LHCN-M2 (cell line): Measurements from ENCODE around the gene PRKACA. TPM values are rescaled to one million over a fixed set of nuclear protein-coding genes. Genes with fewer than 3 reads are reported as not detected.
A peak's percentile ranks its signal among the peaks of the same experiment; 100 is the strongest.
"Not testable (repeated sequence)": the region's sequence is repeated elsewhere in the genome, so short reads cannot be mapped to it uniquely, and the experiment has no call there.

ENCODE experiments used
- DNase-seq: peaks from one replicate; pipeline ENCODE4 v3.0.0-alpha.2; 2012; ENCODE audit warnings: low read depth
- total RNA-seq: library from RNA; depleted of rRNA; stranded (reverse); fragments of >200 nt; gene quantifications from 2 replicates; pipeline ENCODE4 v1.2.3, GENCODE V29; 2014

PRKACA gene
- total RNA-seq, 1 experiment from 2014 or later: 76.2 TPM

DNA sequence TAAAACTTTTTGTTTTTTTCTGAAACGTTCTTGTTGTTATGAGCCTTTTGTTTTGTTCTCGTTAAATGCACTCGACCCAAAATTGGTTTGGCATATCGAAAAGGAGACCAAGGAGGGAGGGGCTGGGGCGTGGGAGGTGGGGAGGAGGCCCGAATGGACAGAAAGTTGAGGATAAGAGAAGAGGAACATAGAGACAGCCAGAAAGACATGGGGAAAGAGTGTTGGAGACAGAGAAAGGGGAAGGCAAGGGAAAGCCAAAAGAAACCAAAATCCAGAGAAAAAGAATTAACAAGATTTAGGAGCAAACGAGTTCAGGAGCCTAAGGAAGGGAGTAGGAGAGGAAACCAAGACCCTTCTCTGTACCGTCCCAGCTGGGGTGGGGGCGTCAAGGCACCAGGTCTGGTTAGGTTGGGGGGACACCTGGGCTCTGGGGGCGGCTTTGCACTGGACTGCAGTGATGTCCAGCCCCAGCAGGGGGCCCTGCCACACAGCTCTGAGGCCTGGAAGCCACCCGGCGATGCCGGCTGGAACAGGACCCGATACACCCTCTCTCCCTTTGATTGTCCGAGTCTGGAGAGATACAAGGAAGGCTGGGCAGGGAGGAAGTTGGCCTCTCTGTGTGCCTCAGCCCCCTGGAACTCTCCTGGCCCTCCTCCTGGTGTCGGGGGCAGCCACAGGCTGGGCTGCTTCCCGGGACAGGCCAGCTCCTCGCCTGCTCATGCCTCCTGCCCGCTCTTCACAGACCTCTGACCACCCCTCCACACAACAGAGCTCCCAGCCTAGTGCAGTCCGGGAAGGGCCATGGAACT is 30.4 kb upstream of the PRKACA start:
- DNase-seq: peak; percentile 25

- DNase-seq: peak; percentile 28
Measured at GRCh38 chr19:14146789-14147216, 29.2 kb upstream of the PRKACA start.

DNA sequence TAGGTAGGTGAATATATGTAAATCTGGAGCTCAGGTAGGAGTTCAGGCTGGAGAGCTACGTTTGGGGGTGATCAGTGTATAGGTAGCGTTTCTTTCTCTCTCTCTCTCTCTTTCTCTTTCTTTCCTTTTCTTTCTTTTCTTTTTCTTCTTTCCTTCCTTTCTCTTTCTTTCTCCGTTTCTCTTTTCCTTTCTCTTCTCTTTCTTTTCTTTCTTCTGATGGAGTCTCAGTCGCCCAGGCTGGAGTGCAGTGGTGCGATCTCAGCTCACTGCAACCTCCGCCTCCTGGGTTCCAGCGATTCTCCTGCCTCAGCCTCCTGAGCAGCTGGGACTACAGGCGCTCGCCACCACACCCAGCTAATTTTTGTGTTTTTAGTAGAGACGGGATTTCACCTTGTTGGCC is 28.6 kb upstream of the PRKACA start:
- not testable (repeated sequence) for DNase-seq

DNA sequence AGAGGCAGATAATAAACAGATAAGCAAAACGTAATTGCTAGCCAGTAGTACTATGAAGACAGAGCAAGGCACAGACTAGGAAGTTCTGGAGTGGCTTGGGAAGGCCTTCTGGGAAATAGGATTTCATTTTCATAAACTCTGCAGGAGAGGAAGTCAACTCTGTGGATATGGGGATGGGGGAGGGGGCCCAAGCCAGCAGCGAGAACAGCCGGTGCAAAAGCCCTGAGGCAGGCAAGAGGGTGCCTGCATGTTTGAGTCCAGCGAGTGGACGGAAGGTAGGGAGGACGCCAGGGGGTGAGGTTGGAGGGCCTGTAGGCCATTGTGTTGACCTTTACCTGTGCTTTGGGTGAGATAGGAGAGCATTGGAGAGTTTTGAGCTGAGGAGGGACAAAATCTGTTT is 27.8 kb upstream of the PRKACA start:
- DNase-seq: no peak

GRCh38 chr19:14142262-14143190 is 25.0 kb upstream of the PRKACA start:
- DNase-seq: no peak

DNA sequence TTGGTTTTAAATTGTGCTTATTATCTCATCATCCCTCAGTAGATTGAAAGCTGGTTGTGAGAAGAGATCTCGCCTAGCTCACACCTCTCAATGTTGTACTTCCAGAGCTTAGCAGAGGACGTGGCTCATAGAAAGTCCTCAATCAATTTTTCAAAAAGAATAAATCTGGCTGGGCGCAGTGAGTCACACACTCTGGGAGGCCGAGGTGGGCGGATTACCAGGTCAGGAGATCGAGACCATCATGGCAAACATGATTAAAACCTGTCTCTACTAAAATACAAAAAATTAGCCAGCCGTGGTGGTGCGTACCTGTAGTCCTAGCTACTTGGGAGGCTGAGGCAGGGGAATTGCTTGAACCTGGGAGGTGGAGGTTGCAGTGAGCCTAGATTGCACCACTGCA is 23.5 kb upstream of the PRKACA start:
- DNase-seq: no peak

- DNase-seq: no peak
Measured at GRCh38 chr19:14139944-14140343, 22.4 kb upstream of the PRKACA start.

- DNase-seq: no peak
Measured at GRCh38 chr19:14138576-14139265, 21.2 kb upstream of the PRKACA start.

GRCh38 chr19:14136509-14137281 is 19.1 kb upstream of the PRKACA start, which contains the start of gene ASF1B:
TSS of gene ASF1B (minus strand) at chr19:14136589. CDS start at chr19:14136456, 133 bp downstream.
- DNase-seq: peak; percentile 100

- DNase-seq: no peak
Measured at GRCh38 chr19:14135985-14136508, 18.5 kb upstream of the PRKACA start.

DNA sequence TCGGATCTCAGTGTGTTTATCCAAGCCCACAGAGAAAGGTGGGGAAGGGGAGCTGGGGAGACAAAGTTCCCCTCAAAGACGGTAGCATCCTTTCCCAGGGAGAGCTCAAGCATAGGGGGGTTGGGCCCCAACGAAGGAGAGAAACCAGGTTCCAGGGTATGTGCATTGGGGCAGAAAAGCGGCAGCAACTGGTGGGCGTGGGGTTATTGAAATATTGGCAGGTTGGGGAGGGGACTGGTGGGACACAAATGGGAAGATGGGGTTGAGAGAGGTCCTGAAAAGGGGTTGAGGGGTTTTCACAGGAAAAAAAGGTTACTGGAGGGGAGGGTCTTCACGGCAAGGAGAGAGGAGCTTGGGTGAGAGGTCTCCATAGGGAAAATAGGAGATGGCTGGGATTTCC is 17.8 kb upstream of the PRKACA start:
- DNase-seq: no peak

GRCh38 chr19:14127929-14128509 is 10.5 kb upstream of the PRKACA start:
- no peak for DNase-seq

- DNase-seq: no peak
Measured at GRCh38 chr19:14127176-14127575, 9.6 kb upstream of the PRKACA start.

GRCh38 chr19:14122924-14123323 is 5.4 kb upstream of the PRKACA start:
- DNase-seq: no peak

- no peak for DNase-seq
Measured at GRCh38 chr19:14120497-14120780, 2.9 kb upstream of the PRKACA start.

DNA sequence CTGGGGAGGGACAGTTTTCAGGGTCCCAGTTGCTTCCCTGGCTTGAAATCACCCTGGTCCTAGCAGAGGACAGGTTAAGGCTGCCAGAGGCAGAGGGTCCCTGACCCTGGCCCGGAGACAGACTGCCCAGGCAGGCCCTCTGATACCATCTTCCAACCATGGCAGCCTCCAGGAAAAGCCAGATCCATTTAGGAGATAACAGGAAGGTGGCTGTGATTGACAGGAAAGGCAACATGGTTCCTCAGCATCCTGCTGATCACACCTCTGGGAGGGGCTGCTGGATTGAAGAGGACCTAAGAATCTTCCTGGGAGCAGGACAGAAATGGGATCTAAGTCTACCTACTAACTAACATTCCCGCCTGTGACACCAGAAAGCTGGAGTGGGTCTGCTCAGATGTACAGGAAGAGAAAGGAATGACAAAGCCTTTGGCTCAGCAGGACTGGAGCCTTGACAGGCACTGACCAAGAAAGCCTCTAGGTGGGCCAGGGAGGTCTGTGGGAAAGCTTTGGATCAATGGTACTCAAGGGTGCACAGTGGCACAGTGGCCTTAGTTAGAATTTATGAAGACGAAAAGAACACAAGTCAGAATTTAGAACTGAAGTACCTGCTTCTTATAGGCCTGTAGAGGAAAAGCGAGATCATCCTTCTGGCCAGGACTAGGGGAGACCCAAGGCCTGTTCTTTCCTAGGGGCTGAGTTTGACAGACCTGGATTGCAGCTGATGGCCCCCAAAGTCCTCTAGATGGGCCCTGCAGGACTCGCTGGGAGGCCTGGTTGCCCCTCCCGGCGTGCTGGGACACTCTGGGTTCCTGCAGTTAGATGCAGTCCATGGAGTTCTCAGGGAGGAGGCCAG is 2.3 kb upstream of the PRKACA start:
- no peak for DNase-seq

- DNase-seq: no peak
Measured at GRCh38 chr19:14119146-14119545, 1.6 kb upstream of the PRKACA start.

GRCh38 chr19:14118165-14119051 is 846 bp upstream of the PRKACA start:
- DNase-seq: peak; percentile 66
